HepG2 (cell line): ENCODE measurements around the gene ATP5F1E. TPM values are rescaled to one million over a fixed set of nuclear protein-coding genes. Genes with fewer than 3 reads are reported as not detected.

Experiments used
- ARID5B ChIP-seq: IDR thresholded peaks from 2 replicates; pipeline ENCODE4 v1.4.0; 2020; ENCODE audit warnings: mild to moderate bottlenecking, missing genetic modification reagents
- ATF6 ChIP-seq: sonication (generic); formaldehyde crosslinking; conservative IDR thresholded peaks from 2 replicates; pipeline ENCODE4 v1.4.0; 2020; ENCODE audit warnings: missing genetic modification reagents
- ATRX ChIP-seq: sonication (generic); formaldehyde crosslinking; IDR thresholded peaks from 2 replicates; pipeline ENCODE4 v1.4.0; 2020; ENCODE audit warnings: missing genetic modification reagents, borderline replicate concordance
- BHLHE40 ChIP-seq: IDR thresholded peaks from 2 replicates; pipeline ENCODE4 v1.6.1; 2011; ENCODE audit warnings: low read length, improper control_type of control experiment
- CBX2 ChIP-seq, 2 experiments: fragments of 200-600 bp in 1 of 2; sonication (generic); formaldehyde crosslinking in 1 of 2; IDR thresholded peaks; 2 replicates each; pipeline versions ENCODE4 v1.7.0 to v1.8.1; 2018 to 2022; ENCODE audit warnings: low read depth in 2 of 2, low read length in 1 of 2, mild to moderate bottlenecking in 1 of 2, missing genetic modification reagents in 1 of 2
- GABPA ChIP-seq, 2 experiments: IDR thresholded peaks; 2 replicates each; pipeline ENCODE4 v1.6.1; 2011 to 2016; ENCODE audit warnings: low read depth in 2 of 2, low read length in 1 of 2, missing biosample characterization in 1 of 2, missing genetic modification characterization in 1 of 2
- HNRNPLL ChIP-seq: fragments of 200-400 bp; formaldehyde crosslinking; IDR thresholded peaks from 2 replicates; pipeline ENCODE4 v1.6.1; 2017; ENCODE audit warnings: mild to moderate bottlenecking, low read depth, low read length; ENCODE audit not compliant: poor library complexity, severe bottlenecking
- JUN ChIP-seq: sonication (generic); formaldehyde crosslinking; IDR thresholded peaks from 2 replicates; pipeline ENCODE4 v1.4.0; 2020; ENCODE audit warnings: mild to moderate bottlenecking, missing genetic modification reagents
- MIER2 ChIP-seq: IDR thresholded peaks from 2 replicates; pipeline ENCODE4 v1.6.1; 2016; ENCODE audit warnings: missing biosample characterization, missing genetic modification reagents
- NR2F2 ChIP-seq: IDR thresholded peaks from 2 replicates; pipeline ENCODE4 v1.6.1; 2012; ENCODE audit warnings: low read depth, inconsistent platforms, borderline replicate concordance
- PHB2 ChIP-seq: fragments of 450-650 bp; IDR thresholded peaks from 2 replicates; pipeline ENCODE4 v1.6.1; 2018; ENCODE audit not compliant: partially characterized antibody
- REXO4 ChIP-seq: sonication (generic); formaldehyde crosslinking; IDR thresholded peaks from 2 replicates; pipeline ENCODE4 v1.8.0; 2022; ENCODE audit warnings: missing genetic modification reagents, mild to moderate bottlenecking, borderline replicate concordance
- RXRA ChIP-seq: sonication (generic); formaldehyde crosslinking; IDR thresholded peaks from 2 replicates; pipeline ENCODE4 v1.5.1; 2020; ENCODE audit warnings: missing genetic modification reagents
- SOX13 ChIP-seq, 3 experiments: fragments of 450-650 bp in 1 of 3; sonication (generic) in 1 of 3; formaldehyde crosslinking in 1 of 3; IDR thresholded peaks in 2 of 3; conservative IDR thresholded peaks in 1 of 3; 2 replicates each; pipeline versions ENCODE4 v1.5.0 to v1.6.1; 2016 to 2020; ENCODE audit warnings: antibody characterized with exemption in 1 of 3, mild to moderate bottlenecking in 1 of 3, missing compliant biosample characterization in 1 of 3, missing genetic modification reagents in 1 of 3, moderate library complexity in 1 of 3
- TRIM24 ChIP-seq: sonication (generic); formaldehyde crosslinking; IDR thresholded peaks from 2 replicates; pipeline ENCODE4 v1.8.0; 2022; ENCODE audit warnings: mild to moderate bottlenecking, missing genetic modification reagents
- ZBTB33 ChIP-seq: sonication (generic); formaldehyde crosslinking; IDR thresholded peaks from 2 replicates; pipeline ENCODE4 v1.4.0; 2020; ENCODE audit warnings: missing genetic modification reagents
- ZNF335 ChIP-seq: sonication (generic); formaldehyde crosslinking; IDR thresholded peaks from 2 replicates; pipeline ENCODE4 v1.4.0; 2020; ENCODE audit warnings: missing genetic modification reagents
- ZNF746 ChIP-seq: sonication (generic); formaldehyde crosslinking; IDR thresholded peaks from 2 replicates; pipeline ENCODE4 v1.8.0; 2022; ENCODE audit warnings: mild to moderate bottlenecking, missing genetic modification reagents
- ZNF761 ChIP-seq: sonication (generic); formaldehyde crosslinking; conservative IDR thresholded peaks from 2 replicates; pipeline ENCODE4 v1.4.0; 2020; ENCODE audit warnings: mild to moderate bottlenecking, missing genetic modification reagents
- ZSCAN9 ChIP-seq: IDR thresholded peaks from 2 replicates; pipeline ENCODE4 v1.6.1; 2016; ENCODE audit warnings: borderline replicate concordance
- polyA plus RNA-seq, 8 experiments: library from polyadenylated mRNA; depleted of rRNA in 3 of 8; stranded (reverse) in 7 of 8; unstranded in 1 of 8; fragments of >200 nt; fragmentation: Illumina TruSeq in 4 of 8; extraction: Trizol in 4 of 8; gene quantifications; 2 replicates each; pipeline versions ENCODE4 v1.2.1 to v1.2.3, GENCODE V29; 2011 to 2016; ENCODE audit warnings: low read depth in 4 of 8, missing spikeins in 1 of 8, mixed read lengths in 1 of 8; ENCODE audit not compliant: insufficient read depth in 1 of 8
- total RNA-seq, 5 experiments: library from RNA; depleted of rRNA; stranded (reverse); fragments of >200 nt; fragmentation: Illumina TruSeq; extraction: Trizol; gene quantifications; 2 replicates each; pipeline ENCODE4 v1.2.3, GENCODE V29; 2016; ENCODE audit warnings: low read depth in 1 of 5

Gene ATP5F1E
- total and polyA plus RNA-seq, 2 of the 13 experiments (the other 11 are each of a cell fraction or from before 2014, with no cell fraction given) = 121 to 134 TPM

GRCh38 chr20:59015812-59016711, 16.1 kb downstream of the ATP5F1E start (continued):
- TF ChIP-seq ATRX (CRISPR knock-in tag) (no peak), ZNF746 (CRISPR knock-in tag) (peak; percentile 93; the same call in 1 of the 2 replicates), BHLHE40 (peak; percentile 56; the same call in 1 of the 2 replicates), RXRA (CRISPR knock-in tag) (peak; percentile 93), TRIM24 (CRISPR knock-in tag) (no peak), MIER2 (CRISPR knock-in tag) (peak; percentile 80), JUN (0 out of 2 replicates have a peak, but pooled peaks have one; percentile 8), HNRNPLL (no peak), PHB2 (no peak), GABPA (IDR thresholded peaks at IDR 0.05; ENCODE audit: low read depth, low read length) (no peak), GABPA (CRISPR knock-in tag; IDR thresholded peaks at IDR 0.05; ENCODE audit: low read depth) (peak; percentile 51), SOX13 (IDR thresholded peaks at IDR 0.05) (peak; percentile 85), SOX13 (CRISPR knock-in tag; conservative IDR thresholded peaks at IDR 0.05 in 1 of 2, IDR thresholded peaks at IDR 0.05 in 1 of 2) (peak in 1 of 2 experiments; percentile 92; a peak in 2 of 4 replicates), ARID5B (CRISPR knock-in tag) (peak; percentile 90), CBX2 (IDR thresholded peaks at IDR 0.05; ENCODE audit: low read depth, low read length) (no peak), CBX2 (CRISPR knock-in tag; IDR thresholded peaks at IDR 0.05; ENCODE audit: low read depth) (no peak), NR2F2 (peak; percentile 74; the same call in 1 of the 2 replicates), REXO4 (CRISPR knock-in tag) (no peak), ZNF335 (CRISPR knock-in tag) (no peak), ZBTB33 (CRISPR knock-in tag) (peak; percentile 78), ZSCAN9 (peak; percentile 69; the same call in 1 of the 2 replicates), ZNF761 (peak; percentile 60; the same call in 1 of the 2 replicates), ATF6 (CRISPR knock-in tag) (0 out of 2 replicates have a peak, but pooled peaks have one; percentile 30)
